RPMI7951 (cell line): ENCODE data around the gene ZNF513. TPM values are rescaled to one million over a fixed set of nuclear protein-coding genes. Genes with fewer than 3 reads are reported as not detected.
A peak's percentile ranks its signal among the peaks of the same experiment; 100 is the strongest.
"Not testable (repeated sequence)": the region's sequence is repeated elsewhere in the genome, so short reads cannot be mapped to it uniquely, and the experiment has no call there.

Experiments
- DNase-seq: peaks from one replicate; pipeline ENCODE4 v3.0.0-alpha.2; 2012; ENCODE audit warnings: low read depth
- total RNA-seq: library from RNA; depleted of rRNA; stranded (reverse); fragments of >200 nt; shearing (Covaris generic); gene quantifications from 2 replicates; pipeline ENCODE4 v1.2.3, GENCODE V29; 2014; rRNA removed

ZNF513 gene
- total RNA-seq, 1 experiment from 2014 or later, result 7.9 TPM

DNA sequence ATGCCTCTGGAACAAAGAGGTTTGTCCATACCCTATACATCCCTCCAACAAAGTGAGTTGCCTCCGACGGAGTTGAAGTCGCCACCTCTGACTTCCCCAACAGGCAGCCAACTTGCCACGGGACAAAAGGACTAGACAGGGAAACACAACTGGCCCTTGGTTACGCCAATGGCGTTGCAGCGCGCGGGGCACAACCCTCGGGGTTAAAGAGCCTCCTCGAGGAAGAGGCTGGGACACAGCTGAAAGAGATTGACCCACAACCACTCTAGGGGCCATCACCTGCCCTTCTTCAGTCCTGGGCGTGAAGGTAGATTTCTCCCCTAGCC, 24.5 kb downstream of the ZNF513 start:
- DNase-seq, result peak; percentile 64

- DNase-seq, result no peak
Measured at GRCh38 chr2:27354597-27354927, 26.0 kb downstream of the ZNF513 start.

DNA sequence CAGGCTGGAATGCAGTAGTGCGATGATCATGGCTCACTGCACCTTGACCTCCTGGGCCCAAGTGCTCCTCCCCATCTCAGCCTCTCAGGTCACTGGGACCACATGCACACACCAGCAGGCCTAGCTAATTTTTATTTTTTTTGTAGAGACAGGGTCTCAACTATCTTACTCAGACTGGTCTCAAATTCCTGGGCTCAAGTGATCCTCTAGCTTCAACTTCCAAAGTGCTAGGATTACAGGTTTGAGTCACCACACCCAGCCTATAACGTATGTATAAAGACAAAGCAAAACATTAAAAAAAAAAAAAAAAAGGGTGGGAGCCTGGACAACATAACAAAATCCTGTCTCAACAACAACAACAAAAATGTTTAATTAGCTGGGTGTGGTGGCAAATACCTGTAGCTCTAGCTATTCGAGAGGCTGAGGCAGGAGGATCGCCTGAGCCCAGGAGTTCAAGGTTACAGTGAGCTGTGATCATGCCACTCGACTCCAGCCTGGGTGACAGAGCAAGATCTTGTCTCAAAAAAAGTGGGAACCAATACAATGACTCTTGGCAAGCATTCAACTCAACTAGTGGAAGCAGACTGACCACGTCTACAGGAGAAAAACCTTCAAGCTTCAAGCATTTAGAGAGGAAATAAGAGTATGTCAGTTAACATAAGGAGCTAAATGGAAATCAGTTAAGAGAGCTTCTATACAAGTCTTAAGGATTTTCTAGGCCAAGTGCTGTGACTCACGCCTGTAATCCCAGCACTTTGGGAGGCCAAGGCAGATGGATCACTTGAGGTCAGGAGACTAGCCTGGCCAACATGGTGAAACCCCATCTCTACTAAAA, 26.6 kb downstream of the ZNF513 start:
- DNase-seq, result peak; percentile 28

- DNase-seq, result not testable (repeated sequence)
Measured at GRCh38 chr2:27353386-27353761, 27.2 kb downstream of the ZNF513 start.

DNA sequence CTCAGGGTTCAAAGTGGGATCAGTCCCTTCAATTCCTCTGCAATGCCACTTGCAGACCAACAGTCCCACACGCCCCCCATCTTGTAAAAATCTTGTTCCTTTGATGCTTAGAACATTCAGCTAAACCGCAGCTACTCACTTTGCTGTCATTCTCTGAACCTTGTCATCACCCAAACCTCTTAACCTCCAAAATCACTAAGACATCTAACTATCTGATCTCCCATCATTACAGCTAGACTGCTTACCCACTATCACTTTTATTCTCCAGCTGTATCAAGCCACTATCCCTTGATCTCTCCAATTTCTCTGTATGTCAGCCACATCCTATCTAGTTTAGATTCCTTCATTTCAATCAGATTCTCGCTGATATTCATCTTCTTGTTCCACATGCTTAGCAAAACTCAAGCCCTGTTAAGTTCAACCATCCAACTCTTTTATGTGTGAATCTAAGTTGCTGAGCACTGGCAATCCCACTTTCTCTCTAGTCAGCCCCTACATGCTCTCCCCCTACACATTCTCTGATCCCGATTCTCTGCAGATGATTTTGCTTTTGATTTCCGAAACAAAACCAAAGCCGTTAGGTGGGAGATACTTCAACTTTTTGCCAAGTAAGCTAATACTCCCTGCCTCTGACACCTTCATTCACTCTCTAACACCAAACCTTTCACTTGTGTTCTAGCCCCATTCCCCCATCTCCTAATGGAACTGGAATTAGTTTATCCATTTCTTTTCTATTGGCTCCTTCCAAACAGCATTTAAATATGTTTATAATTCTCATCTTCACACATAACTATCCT, 28.5 kb downstream of the ZNF513 start:
- no peak for DNase-seq

DNA sequence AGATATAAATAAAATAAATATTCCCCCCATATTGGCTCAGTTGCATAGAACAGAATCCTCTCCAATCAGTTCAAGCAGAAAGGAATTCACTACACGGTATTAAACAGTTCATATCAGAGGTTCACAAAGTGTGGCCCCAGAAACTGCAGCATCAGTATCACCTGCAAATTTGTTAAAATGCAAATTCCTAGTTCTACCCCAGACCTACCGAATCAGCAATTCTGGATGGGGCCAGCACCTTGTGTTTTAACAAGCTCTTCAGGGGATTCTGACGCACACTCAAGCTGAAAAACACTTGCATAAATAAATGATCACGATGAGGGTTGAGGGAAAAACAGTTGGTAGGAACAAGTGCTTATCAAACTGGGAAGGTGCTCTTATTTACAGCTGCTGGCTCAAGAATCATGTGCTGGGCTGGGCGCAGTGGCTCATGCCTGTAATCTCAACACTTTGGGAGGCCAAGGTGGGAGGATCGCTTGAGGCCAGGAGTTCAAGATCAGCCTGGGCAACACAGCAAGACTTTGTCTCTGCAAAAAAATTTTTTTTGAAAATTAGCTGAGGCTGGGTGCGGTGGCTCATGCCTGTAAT, 30.3 kb downstream of the ZNF513 start:
- DNase-seq, result no peak

DNA sequence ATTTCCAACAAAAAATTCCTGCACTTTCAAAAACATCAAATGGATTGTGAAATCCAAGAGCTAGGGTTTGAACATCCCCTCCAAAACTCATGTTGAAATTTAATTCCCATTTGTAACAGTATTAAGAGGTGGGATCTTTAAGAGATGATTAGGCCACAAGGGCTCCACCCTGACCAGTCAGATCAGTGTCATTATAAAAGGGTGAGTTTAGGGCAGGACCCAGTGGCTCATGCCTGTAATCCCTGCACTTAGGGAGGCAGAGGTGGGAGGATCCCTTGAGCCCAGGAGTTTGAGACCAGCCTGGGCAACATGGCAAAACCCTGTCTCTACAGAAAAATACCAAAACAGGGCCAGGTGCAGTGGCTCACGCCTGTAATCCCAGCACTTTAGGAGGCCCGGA, 32.9 kb downstream of the ZNF513 start:
- DNase-seq, result no peak

DNA sequence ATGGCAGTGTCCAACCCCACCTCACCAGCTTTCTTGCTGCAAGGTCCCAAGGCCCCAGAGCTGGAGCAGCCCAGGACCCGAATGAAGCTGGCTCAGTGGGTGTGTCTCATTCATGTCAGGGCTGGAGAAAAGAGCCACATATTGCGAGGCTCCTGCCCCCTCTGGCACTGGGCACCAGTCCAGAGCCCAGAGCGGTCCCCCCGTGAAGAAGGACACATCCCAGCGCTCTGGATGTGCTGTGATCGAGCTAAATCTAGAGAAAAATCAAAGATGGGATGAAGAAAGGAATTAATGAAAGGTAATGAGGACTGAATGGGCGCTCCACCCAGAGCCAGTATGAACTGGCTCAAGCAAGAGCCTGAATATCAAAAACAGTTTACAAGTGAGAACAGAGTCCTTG, 44.4 kb downstream of the ZNF513 start:
- DNase-seq, result no peak

DNA sequence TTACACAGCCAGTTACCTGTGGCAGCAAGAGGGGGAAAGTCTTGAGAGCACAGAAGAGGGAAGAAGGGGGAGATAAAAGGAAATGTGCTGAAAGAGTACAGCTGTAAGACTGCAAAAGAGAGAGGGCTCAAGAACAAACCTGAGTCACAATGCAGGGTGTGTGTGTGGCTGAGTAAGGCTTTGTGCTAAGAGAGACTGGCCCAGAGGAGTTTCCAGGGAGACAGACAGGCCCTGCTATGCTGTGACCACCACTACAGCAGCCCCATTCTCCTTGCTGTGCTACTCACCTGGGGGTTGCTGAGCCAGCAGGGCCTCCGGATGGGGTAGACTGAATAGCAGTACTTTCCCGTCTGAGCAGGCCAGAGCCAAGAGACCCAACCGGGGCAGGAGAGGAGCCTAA, 45.2 kb downstream of the ZNF513 start:
- DNase-seq, result no peak

Other genes starting within 250 kb of the ZNF513 start
- 68.0 and 73.1 TPM in 2 replicates for gene PREB, start 246.1 kb downstream of the ZNF513 start, total RNA-seq
- gene PRR30, start 241.3 kb downstream of the ZNF513 start, total RNA-seq, result not detected in 2 replicates
- gene TCF23, start 231.7 kb downstream of the ZNF513 start, total RNA-seq, result not detected in 2 replicates
- 294 and 342 TPM in 2 replicates for gene ATRAID, start 168.7 kb downstream of the ZNF513 start, total RNA-seq
- 32.2 and 38.2 TPM in 2 replicates for gene SLC5A6, start 168.5 kb downstream of the ZNF513 start, total RNA-seq
- gene CAD, start 163.4 kb downstream of the ZNF513 start, total RNA-seq, result 22.7 and 32.7 TPM in 2 replicates
- gene SLC30A3, start 117.7 kb downstream of the ZNF513 start, total RNA-seq, result not detected in 2 replicates
- not detected in 2 replicates for gene DNAJC5G, start 105.3 kb downstream of the ZNF513 start, total RNA-seq
- gene TRIM54, start 98.3 kb downstream of the ZNF513 start, total RNA-seq, result 0.10 TPM in 1 of 2 replicates, not detected in the other
- 0.48 and 2.1 TPM in 2 replicates for gene UCN, start 72.3 kb downstream of the ZNF513 start, total RNA-seq
- gene MPV17, start 57.6 kb downstream of the ZNF513 start, total RNA-seq, result 99.4 and 124 TPM in 2 replicates
- 38.0 and 44.2 TPM in 2 replicates for gene GTF3C2, start 24.0 kb downstream of the ZNF513 start, total RNA-seq
- gene EIF2B4, start 10.4 kb downstream of the ZNF513 start, total RNA-seq, result 31.8 and 36.1 TPM in 2 replicates
- 186 and 191 TPM in 2 replicates for gene SNX17, start 10.1 kb downstream of the ZNF513 start, total RNA-seq
- gene PPM1G, start 28.9 kb upstream of the ZNF513 start, total RNA-seq, result 86.5 and 93.4 TPM in 2 replicates
- 138 and 153 TPM in 2 replicates for gene NRBP1, start 47.9 kb upstream of the ZNF513 start, total RNA-seq
- gene KRTCAP3, start 61.6 kb upstream of the ZNF513 start, total RNA-seq, result 0.48 TPM in 1 of 2 replicates, not detected in the other
- 16.1 and 20.5 TPM in 2 replicates for gene IFT172, start 109.0 kb upstream of the ZNF513 start, total RNA-seq
- 6.1 and 6.3 TPM in 2 replicates for gene FNDC4, start 114.5 kb upstream of the ZNF513 start, total RNA-seq
- not detected in 2 replicates for gene GCKR, start 116.1 kb upstream of the ZNF513 start, total RNA-seq
- gene ZNF512, start 202.3 kb upstream of the ZNF513 start, total RNA-seq, result 19.8 and 20.5 TPM in 2 replicates
- gene CCDC121, start 248.3 kb upstream of the ZNF513 start, total RNA-seq, result 1.8 and 2.2 TPM in 2 replicates
- gene GPN1, start 248.3 kb upstream of the ZNF513 start, total RNA-seq, result 61.9 and 63.3 TPM in 2 replicates